HepG2 (cell line): Measurements from ENCODE around the gene SUSD6. TPM values are rescaled to one million over a fixed set of nuclear protein-coding genes. Genes with fewer than 3 reads are reported as not detected.

Experiments used
- BATF2 ChIP-seq: sonication (generic); formaldehyde crosslinking; IDR thresholded peaks from 2 replicates; pipeline ENCODE4 v1.8.0; 2022; ENCODE audit warnings: mild to moderate bottlenecking, missing genetic modification reagents, moderate library complexity
- CC2D1A ChIP-seq: sonication (generic); formaldehyde crosslinking; IDR thresholded peaks from 2 replicates; pipeline ENCODE4 v1.8.1; 2023; ENCODE audit warnings: mild to moderate bottlenecking, missing genetic modification reagents
- CEBPB ChIP-seq: IDR thresholded peaks from 2 replicates; pipeline ENCODE4 v1.6.1; 2011; ENCODE audit warnings: low read depth, low read length, improper control_type of control experiment, borderline replicate concordance
- CHD4 ChIP-seq: fragments of 200-600 bp; sonication (generic); IDR thresholded peaks from 2 replicates; pipeline ENCODE4 v1.7.0; 2017; ENCODE audit warnings: mild to moderate bottlenecking, low read length, borderline replicate concordance
- ELF4 ChIP-seq: sonication (generic); formaldehyde crosslinking; IDR thresholded peaks from 2 replicates; pipeline ENCODE4 v1.5.0; 2020; ENCODE audit warnings: missing genetic modification reagents, mild to moderate bottlenecking, moderate library complexity, borderline replicate concordance
- HBP1 ChIP-seq: IDR thresholded peaks from 2 replicates; pipeline ENCODE4 v1.6.1; 2016; ENCODE audit warnings: low read depth, control low read depth
- HDAC2 ChIP-seq: sonication (generic); formaldehyde crosslinking; IDR thresholded peaks from 2 replicates; pipeline ENCODE4 v1.4.0; 2020; ENCODE audit warnings: missing genetic modification reagents
- HOXA3 ChIP-seq: sonication (generic); formaldehyde crosslinking; IDR thresholded peaks from 2 replicates; pipeline ENCODE4 v1.5.0; 2020; ENCODE audit warnings: missing genetic modification reagents
- NFIC ChIP-seq: IDR thresholded peaks from 2 replicates; pipeline ENCODE4 v1.6.1; 2012; ENCODE audit warnings: mild to moderate bottlenecking, low read length, inconsistent platforms
- NR0B2 ChIP-seq: sonication (generic); formaldehyde crosslinking; IDR thresholded peaks from 2 replicates; pipeline ENCODE4 v1.4.0; 2020; ENCODE audit warnings: mild to moderate bottlenecking, missing genetic modification reagents
- PBX2 ChIP-seq: IDR thresholded peaks from 2 replicates; pipeline ENCODE4 v1.6.1; 2016; ENCODE audit warnings: control low read depth
- TBP ChIP-seq: sonication (generic); formaldehyde crosslinking; IDR thresholded peaks from 2 replicates; pipeline ENCODE4 v1.5.0; 2020; ENCODE audit warnings: missing genetic modification reagents
- TFDP2 ChIP-seq: sonication (generic); formaldehyde crosslinking; IDR thresholded peaks from 2 replicates; pipeline ENCODE4 v1.4.0; 2020; ENCODE audit warnings: missing genetic modification reagents
- TRIM22 ChIP-seq: fragments of 450-650 bp; IDR thresholded peaks from 2 replicates; pipeline ENCODE4 v1.6.1; 2017
- U2AF2 ChIP-seq: fragments of 200-400 bp; formaldehyde crosslinking; IDR thresholded peaks from 2 replicates; pipeline ENCODE4 v1.6.1; 2017; ENCODE audit warnings: low read depth, mild to moderate bottlenecking, low read length
- ZBTB43 ChIP-seq: sonication (generic); formaldehyde crosslinking; conservative IDR thresholded peaks from 2 replicates; pipeline ENCODE4 v1.4.0; 2020; ENCODE audit warnings: missing genetic modification reagents
- ZNF317 ChIP-seq: sonication (generic); formaldehyde crosslinking; IDR thresholded peaks from 2 replicates; pipeline ENCODE4 v1.5.0; 2020; ENCODE audit warnings: mild to moderate bottlenecking, missing genetic modification reagents
- ZNF460 ChIP-seq: sonication (generic); formaldehyde crosslinking; IDR thresholded peaks from 2 replicates; pipeline ENCODE4 v1.5.1; 2020; ENCODE audit warnings: missing genetic modification reagents, mild to moderate bottlenecking, borderline replicate concordance
- ZNF557 ChIP-seq: sonication (generic); formaldehyde crosslinking; IDR thresholded peaks from 2 replicates; pipeline ENCODE4 v1.4.0; 2020; ENCODE audit warnings: missing genetic modification reagents
- ZNF788 ChIP-seq: sonication (generic); formaldehyde crosslinking; IDR thresholded peaks from 2 replicates; pipeline ENCODE4 v1.5.0; 2020; ENCODE audit warnings: mild to moderate bottlenecking, missing genetic modification reagents, borderline replicate concordance
- polyA plus RNA-seq, 8 experiments: library from polyadenylated mRNA; depleted of rRNA in 3 of 8; stranded (reverse) in 7 of 8; unstranded in 1 of 8; fragments of >200 nt; fragmentation: Illumina TruSeq in 4 of 8; extraction: Trizol in 4 of 8; gene quantifications; 2 replicates each; pipeline versions ENCODE4 v1.2.1 to v1.2.3, GENCODE V29; 2011 to 2016; ENCODE audit warnings: low read depth in 4 of 8, missing spikeins in 1 of 8, mixed read lengths in 1 of 8; ENCODE audit not compliant: insufficient read depth in 1 of 8
- total RNA-seq, 5 experiments: library from RNA; depleted of rRNA; stranded (reverse); fragments of >200 nt; fragmentation: Illumina TruSeq; extraction: Trizol; gene quantifications; 2 replicates each; pipeline ENCODE4 v1.2.3, GENCODE V29; 2016; ENCODE audit warnings: low read depth in 1 of 5

The SUSD6 gene
- total and polyA plus RNA-seq, 2 of the 13 experiments (the other 11 are each of a cell fraction or from before 2014, with no cell fraction given) = 7.2 to 7.4 TPM

GRCh38 chr14:69703047-69704039, 91.9 kb downstream of the SUSD6 start (continued):
- TF ChIP-seq PBX2 (CRISPR knock-in tag) (no peak), TBP (CRISPR knock-in tag) (no peak), NR0B2 (CRISPR knock-in tag) (no peak), HOXA3 (CRISPR knock-in tag) (peak; percentile 50; the same call in 1 of the 2 replicates), TRIM22 (no peak), U2AF2 (no peak), ZBTB43 (CRISPR knock-in tag) (no peak), ZNF557 (CRISPR knock-in tag) (no peak), CC2D1A (CRISPR knock-in tag) (no peak), ZNF317 (no peak), HBP1 (CRISPR knock-in tag) (no peak), NFIC (no peak), HDAC2 (CRISPR knock-in tag) (0 out of 2 replicates have a peak, but pooled peaks have one; percentile 21), CEBPB (peak; percentile 56; the same call in 1 of the 2 replicates), ZNF788 (CRISPR knock-in tag) (no peak), TFDP2 (CRISPR knock-in tag) (no peak), BATF2 (no peak), ELF4 (CRISPR knock-in tag) (no peak), CHD4 (no peak), ZNF460 (no peak)
